Activated CD8-positive, alpha-beta memory T cell treated with anti-CD3 and anti-CD28 coated beads for 24 hours (primary cell): ENCODE measurements around the gene CPB2.

Experiments used
- DNase-seq: peaks from one replicate; pipeline ENCODE4 v3.0.0-alpha.2; 2020

CPB2 gene

DNA sequence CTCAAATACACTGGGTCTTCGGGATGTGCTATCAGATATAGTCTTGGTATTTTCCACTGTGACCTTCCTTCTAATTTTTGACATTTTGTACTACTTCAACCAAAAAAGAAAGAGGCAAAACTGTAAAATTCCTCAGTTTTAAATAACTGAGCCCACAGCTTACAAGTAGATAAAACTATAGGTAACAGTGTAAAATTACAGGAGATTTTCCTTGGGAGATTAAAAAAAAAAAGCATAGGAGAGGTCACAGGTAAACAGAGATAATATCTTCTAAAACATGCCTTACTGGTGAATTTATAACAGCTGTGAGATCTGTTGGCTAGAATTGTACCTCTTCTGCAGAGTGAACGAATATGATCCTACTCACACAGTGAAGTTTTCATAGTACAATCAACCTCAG, 59.4 kb downstream of the CPB2 start:
- DNase-seq = no peak

DNA sequence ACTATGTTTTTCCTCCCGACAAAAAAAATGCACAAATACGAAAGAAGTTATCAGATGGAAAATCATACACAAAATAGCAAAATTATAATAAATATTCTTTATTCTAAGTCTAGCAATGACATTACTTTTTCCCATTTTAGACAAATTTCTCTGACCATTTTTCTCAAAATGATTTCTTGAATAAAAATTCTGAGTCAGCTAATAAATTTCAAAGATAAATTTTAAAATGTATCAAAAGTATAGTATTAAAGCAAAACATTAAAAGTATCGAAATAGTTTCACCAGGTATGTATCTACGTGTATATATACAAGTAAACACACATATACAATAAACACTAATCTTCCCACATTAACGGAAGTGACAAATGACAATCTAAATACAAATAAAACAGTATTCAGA, 61.2 kb downstream of the CPB2 start:
- no peak for DNase-seq

DNA sequence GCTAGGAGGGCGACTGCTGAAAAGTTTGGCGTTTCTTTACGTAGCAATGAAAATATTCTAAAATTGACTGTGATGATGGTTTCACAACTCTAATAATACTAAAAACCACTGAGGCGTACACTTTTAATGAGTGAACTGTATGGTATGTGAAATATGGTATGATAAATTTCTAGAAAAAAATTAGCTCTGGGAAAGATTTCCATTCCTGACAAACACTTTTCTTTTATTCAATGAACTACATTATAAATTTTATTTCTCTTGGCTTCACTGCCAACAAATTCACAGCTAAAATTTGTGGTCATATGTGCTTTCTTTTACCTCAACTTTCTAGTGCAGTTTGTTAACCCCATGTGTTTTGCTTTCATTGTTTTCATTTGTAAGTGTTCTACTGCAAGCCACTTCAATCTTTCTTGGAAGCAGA, 63.4 kb downstream of the CPB2 start:
- no peak for DNase-seq

DNA sequence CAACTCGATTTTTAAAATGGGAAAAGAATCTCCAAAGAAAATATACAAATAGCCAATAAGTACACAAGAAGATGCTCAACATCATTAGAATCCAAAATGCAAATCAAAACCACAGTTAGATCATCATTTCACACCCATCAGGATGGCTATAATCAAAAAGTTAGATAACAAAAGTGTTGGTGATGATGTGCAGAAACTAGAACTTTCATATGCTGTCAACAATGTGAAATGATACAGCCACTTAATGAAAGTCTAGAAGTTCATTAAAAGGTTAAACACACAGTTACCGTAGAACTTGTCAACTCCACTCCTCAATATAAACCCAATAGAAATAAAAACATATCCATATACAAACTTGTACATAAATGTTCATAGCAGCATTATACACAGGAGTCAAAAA, 64.1 kb downstream of the CPB2 start:
- DNase-seq = no peak

DNA sequence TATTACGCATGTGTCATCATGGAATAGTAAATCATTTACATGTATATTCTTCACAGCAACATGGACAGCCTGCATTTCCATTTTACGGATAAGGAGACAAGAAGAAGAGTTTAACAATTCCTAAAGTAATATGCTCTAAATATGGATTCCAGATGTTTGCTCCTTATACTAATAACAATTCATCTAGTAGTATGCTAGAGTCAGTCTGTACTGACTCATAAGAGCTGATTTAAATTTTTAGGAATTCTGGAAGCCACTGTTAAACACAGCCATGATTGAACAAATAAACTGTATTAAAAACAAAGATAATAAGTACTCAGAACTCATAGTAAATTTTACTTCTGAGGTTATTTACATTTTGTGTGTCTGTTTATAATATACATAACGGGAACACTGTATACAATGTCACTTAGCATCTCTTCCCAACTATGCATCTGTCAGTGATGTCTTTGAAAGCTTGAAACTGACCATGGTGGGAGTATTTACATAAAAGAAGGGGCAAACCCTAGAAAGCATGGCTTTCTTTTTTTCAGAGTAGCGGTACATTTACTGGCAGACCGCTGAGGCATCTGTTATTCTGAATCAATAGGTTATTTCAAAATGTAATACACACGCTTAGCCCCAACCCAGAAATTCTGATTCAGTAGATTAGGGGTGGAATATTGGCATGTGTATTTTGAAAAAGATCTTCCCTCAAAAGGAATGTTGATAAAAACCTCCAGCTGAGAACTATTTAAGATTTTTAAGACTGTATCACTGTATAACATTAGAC, 65.2 kb downstream of the CPB2 start:
- no peak for DNase-seq

DNA sequence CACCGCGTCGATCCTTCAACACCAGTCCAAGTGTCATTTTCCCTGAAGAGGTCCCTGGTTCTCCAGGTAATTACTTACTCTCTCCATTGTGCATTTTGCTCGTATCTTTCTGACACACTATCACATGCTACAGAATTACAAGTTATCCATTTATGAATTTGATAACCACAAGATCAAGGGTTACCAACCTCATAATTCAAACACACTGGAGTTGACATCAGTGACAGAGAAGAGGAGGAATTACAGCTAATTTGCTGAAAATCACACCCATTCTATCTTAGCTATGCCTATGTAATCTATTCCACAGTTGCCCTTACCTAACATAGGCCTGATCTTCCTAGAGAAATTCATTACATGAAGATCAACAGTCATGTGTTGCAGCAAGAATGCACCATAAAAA, 66.5 kb downstream of the CPB2 start:
- no peak for DNase-seq

DNA sequence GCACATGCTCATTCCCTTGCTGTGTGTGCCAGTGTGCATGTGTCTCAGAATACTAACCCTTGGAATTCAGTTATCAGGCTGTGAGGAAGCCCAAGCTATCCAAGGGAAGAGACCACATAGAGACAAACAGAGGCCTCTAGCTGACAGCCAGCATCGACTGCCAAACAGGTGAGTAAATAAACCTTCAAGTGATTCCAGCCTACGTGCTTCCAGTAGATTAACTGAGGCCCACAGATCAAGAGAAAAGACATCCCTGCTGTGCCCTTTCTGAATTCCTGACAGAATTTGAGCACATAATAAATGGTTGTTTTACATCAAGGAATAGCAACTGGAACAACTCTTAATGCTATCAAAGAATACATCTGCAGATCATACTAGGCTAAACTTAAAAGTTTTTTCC, 69.8 kb downstream of the CPB2 start:
- DNase-seq = no peak

DNA sequence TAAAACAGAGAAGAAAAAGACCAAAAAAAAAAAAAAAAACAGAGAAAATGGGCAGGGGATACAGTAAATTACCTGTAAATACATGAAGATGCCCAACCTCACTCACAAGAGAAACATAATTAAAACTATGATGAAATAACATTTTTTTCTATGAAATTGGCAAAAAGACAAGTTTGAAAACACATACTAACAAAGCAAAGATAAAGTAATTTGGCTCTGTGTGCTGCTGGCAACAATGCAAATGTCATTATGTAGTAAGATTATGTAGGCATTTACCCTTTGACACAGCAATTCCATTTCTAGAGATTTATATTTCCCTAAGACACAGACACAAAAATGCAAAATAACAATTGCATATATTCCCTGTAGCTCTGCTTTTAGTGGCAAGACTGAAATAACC, 72.5 kb downstream of the CPB2 start:
- DNase-seq = no peak

DNA sequence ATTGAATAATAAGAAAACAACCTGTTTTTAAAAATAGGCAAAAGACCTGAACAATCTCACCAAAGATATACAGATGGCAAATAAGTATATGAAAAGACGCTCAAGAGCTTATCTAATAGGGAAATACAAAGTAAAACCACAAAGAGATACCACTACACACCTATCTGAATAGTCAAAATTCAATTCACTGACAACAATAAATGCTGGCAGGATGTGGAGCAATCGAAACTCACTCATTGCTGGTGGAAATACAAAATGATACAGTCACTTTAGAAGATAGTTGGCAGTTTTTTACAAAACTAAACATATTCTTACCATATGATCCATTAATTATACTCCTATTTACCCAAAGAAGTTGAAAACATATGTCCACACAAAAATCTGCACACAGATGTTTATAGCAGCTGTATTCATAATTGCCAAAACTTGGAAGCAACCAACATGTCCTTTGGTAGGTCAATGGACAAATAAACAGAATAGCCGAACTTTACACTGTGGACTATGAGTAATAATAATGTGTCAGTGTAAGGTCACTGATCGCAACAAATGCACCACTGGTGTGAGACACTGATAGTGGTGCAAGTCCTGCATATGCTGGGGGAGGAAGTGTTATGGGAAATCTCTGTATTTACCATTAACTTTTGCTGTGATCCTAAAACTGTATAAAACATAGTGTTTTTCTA, 73.1 kb downstream of the CPB2 start:
- no peak for DNase-seq

DNA sequence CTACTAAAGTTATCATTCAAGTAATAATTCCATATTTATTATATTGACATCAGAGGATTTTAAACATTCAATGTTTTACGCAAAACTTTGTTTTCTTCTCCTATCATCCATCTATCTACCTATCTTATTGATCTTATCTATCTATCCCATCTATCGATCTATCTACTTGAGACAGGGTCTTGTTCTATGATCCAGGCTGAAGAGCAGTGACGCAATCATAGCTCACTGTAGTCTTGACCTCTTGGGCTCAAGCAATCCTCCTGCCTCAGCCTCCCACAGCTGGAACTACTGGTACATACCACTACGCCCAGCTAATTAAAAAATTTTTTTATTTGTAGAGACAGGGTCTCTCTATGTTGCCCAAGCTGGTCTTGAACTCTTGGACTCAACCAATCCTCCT, 79.7 kb downstream of the CPB2 start:
- DNase-seq = no peak

DNA sequence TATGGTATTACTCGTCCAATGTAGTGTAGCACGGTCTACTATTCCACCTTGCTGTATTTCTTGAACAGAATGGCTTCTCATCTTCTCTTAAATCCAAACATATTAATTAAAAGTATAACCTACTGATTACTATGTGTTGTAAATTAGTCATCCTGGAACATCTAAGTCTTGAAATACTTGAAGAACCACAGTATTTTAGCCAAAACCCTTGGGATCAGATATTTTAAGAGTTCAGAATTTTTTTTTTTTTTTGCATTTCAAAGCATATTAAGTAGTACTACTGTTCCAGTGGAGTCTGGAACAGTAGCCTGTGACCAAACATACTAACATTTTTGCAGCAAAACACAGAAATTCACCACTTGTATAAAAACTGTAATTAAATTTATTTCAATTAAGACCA, 82.4 kb downstream of the CPB2 start:
- no peak for DNase-seq

DNA sequence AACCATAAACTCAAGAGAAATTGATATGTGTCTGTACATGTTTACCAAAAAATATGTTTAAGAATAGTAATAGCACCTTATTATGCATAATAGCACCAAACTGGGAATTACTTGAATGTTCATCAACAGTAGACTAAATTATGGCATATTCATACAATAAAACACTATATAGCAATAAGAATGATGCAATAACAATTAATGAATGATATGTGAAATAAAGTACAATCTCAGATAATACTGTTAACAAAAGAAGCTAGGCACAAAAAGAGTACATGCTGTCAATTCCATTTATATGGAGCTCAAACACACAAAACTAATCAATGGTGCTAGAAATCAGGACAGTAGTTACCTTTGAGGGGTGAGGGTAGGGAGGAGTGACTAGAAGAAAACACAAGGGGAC, 88.6 kb downstream of the CPB2 start:
- no peak for DNase-seq

DNA sequence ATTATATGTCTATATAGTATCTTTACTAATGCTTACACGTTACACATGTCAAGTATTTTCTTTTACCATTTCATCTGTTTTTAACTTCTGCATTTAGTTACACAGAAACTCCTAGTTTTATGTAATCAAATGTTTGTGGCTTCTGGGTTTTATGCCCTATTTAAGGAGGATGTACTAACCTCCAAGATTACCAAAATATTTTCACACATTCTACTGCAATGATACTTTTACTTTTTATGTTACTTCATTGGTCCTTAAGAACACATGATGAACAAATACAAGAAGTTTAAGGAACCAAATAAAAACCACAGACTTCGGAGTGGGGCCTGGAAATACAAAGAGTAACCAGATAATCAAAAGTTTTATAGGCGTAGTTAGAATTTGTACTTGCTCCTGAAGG, 89.5 kb downstream of the CPB2 start:
- no peak for DNase-seq

DNA sequence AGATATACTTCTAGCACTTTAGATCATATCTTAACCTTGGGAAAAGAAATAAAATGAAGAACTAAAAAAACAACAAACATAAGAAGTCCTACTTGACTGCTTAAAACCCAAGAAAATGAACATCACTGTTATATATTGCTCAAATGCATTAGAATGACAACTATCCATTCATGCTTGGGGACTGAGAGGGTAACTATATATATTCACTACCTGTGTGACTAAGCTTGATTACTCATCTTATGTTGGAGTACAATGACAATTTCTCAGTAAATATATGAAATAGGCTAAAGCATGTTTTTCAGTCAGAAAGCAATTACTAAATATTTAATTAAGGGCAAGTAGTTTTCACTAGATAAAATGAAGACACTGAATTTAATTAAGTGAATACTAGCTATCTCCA, 92.4 kb downstream of the CPB2 start:
- DNase-seq = no peak

DNA sequence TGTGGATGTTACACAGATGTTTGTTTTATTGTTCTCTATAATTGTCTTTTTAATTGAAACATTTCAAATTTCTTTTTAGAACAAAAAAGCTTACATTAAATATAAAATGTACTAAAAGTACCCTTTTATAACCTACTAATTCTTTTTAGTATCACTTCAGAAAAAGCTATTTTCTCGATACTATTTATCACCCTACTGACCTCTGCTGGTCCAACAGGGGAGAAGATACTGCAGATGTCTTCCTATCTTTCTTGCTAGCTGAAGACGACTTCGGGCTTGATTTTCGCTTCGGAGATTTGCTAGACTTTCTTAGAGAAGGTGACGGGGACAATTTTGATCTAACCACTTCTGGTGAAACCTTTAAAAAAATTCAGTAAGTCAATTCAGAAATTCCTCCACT, 94.7 kb downstream of the CPB2 start:
- no peak for DNase-seq

DNA sequence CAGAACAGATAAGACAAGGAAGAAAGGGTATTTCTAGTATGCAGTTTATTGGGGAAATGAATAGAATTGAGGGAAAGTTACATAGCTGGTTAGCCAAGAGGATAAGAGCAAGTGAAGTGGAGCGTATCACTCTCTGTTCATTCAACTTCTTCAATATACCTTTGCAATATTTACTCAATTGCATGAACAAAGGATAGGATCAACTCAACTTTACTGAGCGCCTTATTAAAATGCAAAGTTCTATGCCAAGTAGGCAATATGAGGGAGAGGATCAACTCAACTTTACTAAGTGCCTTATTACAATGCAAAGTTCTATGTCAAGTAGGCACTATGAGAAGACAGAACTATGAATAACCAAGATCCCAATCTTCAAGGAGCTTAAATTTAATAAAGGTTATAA, 96.2 kb downstream of the CPB2 start:
- DNase-seq = no peak

DNA sequence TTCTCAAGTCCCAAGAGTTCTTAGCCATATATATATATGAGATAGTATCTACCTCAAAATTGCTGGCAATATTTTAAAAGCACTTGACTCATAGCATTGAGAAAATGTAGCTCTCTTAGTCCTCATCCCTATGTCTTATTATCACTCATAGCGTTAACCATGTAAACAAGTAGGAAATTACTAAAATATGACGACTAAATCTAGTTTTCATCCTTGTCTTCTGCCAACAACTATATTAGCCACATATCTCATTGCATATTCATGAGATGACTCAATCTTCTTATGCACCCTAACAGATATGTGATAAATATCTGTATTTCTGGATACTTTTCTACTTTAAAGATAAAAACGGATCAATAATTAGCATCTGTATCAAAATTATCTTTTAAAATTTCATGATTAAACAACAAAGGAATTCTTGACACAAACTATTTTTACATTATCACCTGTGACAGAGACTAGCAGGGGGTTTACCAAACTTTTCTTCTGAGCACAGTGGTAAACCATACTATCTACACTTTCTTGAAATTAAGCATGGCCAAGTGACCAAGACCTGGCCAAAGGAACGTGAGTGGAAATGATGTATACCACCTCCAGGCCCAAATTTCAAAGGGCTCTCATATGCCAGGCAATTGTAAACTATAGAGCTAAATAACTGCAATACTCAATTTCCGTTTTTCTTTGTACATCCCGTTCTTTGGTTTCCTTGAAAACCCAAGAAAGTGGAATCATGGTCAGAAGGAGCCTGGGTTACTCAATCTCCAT, 98.0 kb downstream of the CPB2 start:
- no peak for DNase-seq

DNA sequence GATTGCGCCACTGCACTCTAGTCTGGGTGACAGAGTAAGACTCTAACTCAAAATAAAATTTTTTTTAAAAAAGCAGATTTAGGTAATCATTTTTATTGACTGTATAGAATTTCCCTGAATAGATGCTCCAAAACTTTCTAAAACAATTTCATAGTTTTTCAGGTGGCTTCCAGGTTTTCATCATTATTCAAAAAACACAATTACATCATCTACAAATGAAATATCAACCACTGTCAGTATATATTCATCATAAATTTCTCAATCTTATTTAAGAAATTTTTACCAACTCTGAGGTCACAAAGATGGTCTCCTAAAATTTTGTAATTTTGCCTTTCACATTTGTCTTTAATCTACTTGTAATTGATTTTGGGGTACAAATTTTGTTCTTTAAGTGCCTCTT, 100.3 kb downstream of the CPB2 start:
- DNase-seq = no peak
